Naive thymus-derived CD4-positive, alpha-beta T cell (primary cell): Measurements from ENCODE around the gene TCF7L1. TPM values are rescaled to one million over a fixed set of nuclear protein-coding genes. Genes with fewer than 3 reads are reported as not detected.

Experiments
- ATAC-seq: fragments of 150-1000 bp; cut with Tn5 transposase; 2 replicates; pipeline ENCODE4 v1.10.0; 2021; ENCODE audit warnings: mild to moderate bottlenecking, moderate library complexity
- CTCF ChIA-PET: fragments of 350-600 bp; sonication (Branson Sonifier 250); formaldehyde crosslinking; loops from one replicate; lab custom pipeline; 2021; ENCODE audit warnings: antibody characterized with exemption; lab: Charles Lee
- POLR2A ChIA-PET: fragments of 350-600 bp; sonication (Branson Sonifier 250); formaldehyde crosslinking; loops from one replicate; lab custom pipeline; 2021; ENCODE audit warnings: antibody characterized with exemption, inconsistent platforms; lab: Charles Lee
- DNase-seq, 9 donors: peaks; one replicate each; pipeline versions ENCODE4 v3.0.0 to v3.0.0-alpha.2; 2020 to 2022; ENCODE audit warnings: mixed read lengths in 1 of 9
- H3K27ac ChIP-seq: one replicate; pipeline ENCODE4 v1.7.0; 2013; ENCODE audit warnings: mild to moderate bottlenecking, low read depth, low read length, moderate library complexity
- H3K27me3 ChIP-seq, 2 donors: one replicate each; pipeline ENCODE4 v1.7.0; 2013; ENCODE audit warnings: low read length in 2 of 2, mild to moderate bottlenecking in 2 of 2, moderate library complexity in 2 of 2; ENCODE audit not compliant: control insufficient read depth in 2 of 2, insufficient read depth in 2 of 2
- H3K36me3 ChIP-seq, 3 experiments: 1 replicate in 2 of 3; 2 replicates in 1 of 3; pipeline ENCODE4 v1.7.0; 2013; ENCODE audit warnings: low read length in 3 of 3, mild to moderate bottlenecking in 3 of 3, moderate library complexity in 1 of 3; ENCODE audit not compliant: insufficient read depth in 3 of 3, control insufficient read depth in 2 of 3
- H3K4me1 ChIP-seq, 2 donors: one replicate each; pipeline ENCODE4 v1.7.0; 2013; ENCODE audit warnings: low read length in 2 of 2, mild to moderate bottlenecking in 2 of 2, moderate library complexity in 1 of 2; ENCODE audit not compliant: control insufficient read depth in 2 of 2, insufficient read depth in 2 of 2
- H3K4me3 ChIP-seq: 2 replicates; pipeline ENCODE4 v1.7.0; 2013; ENCODE audit warnings: mild to moderate bottlenecking, low read length
- H3K9me3 ChIP-seq, 3 experiments: 1 replicate in 2 of 3; 2 replicates in 1 of 3; pipeline ENCODE4 v1.7.0; 2013; ENCODE audit warnings: low read length in 3 of 3; ENCODE audit not compliant: control insufficient read depth in 2 of 3
- H3K27ac Mint-ChIP-seq, 9 donors: one replicate each; pipeline ENCODE4 v1.8.0; 2020 to 2022; ENCODE audit warnings: mixed read lengths in 9 of 9, mild to moderate bottlenecking in 8 of 9, moderate library complexity in 5 of 9, inconsistent platforms in 2 of 9
- H3K27me3 Mint-ChIP-seq, 5 donors: one replicate each; pipeline ENCODE4 v1.8.0; 2021 to 2022; ENCODE audit warnings: mixed read lengths in 5 of 5, mild to moderate bottlenecking in 1 of 5
- H3K36me3 Mint-ChIP-seq, 5 donors: one replicate each; pipeline ENCODE4 v1.8.0; 2020 to 2022; ENCODE audit warnings: mixed read lengths in 5 of 5, mild to moderate bottlenecking in 3 of 5, inconsistent platforms in 1 of 5
- H3K4me1 Mint-ChIP-seq, 7 donors: one replicate each; pipeline ENCODE4 v1.8.0; 2020 to 2022; ENCODE audit warnings: mixed read lengths in 7 of 7, mild to moderate bottlenecking in 3 of 7, inconsistent platforms in 1 of 7
- H3K4me3 Mint-ChIP-seq, 10 donors: one replicate each; pipeline ENCODE4 v1.8.0; 2020 to 2022; ENCODE audit warnings: mild to moderate bottlenecking in 10 of 10, mixed read lengths in 10 of 10, moderate library complexity in 6 of 10, inconsistent platforms in 2 of 10
- H3K9me3 Mint-ChIP-seq, 11 donors: one replicate each; pipeline ENCODE4 v1.8.0; 2020 to 2022; ENCODE audit warnings: mixed read lengths in 11 of 11, mild to moderate bottlenecking in 4 of 11, inconsistent platforms in 1 of 11, moderate library complexity in 1 of 11
- intact Hi-C, 2 donors: fragments of 100-400 bp; cut with micrococcal nuclease; formaldehyde crosslinking; loops; one replicate each; pipeline ENCODE4 v1.15.1; 2023
- polyA plus RNA-seq, 2 donors: library from polyadenylated mRNA; unstranded; fragments of 300-500 nt; fragmentation: Illumina TruSeq; gene quantifications; one replicate each; pipeline ENCODE4 v1.2.3, GENCODE V29; 2021
- total RNA-seq, 6 experiments: library from RNA in 5 of 6; stranded (reverse) in 5 of 6; gene quantifications; 1 replicate in 5 of 6; 2 replicates in 1 of 6; pipeline ENCODE4 v1.2.3 and lab custom pipeline; 2021 to 2026

Gene TCF7L1
- total and polyA plus RNA-seq, 7 experiments from 2014 or later: 0.08 to 0.16 TPM; not detected in 5

DNA sequence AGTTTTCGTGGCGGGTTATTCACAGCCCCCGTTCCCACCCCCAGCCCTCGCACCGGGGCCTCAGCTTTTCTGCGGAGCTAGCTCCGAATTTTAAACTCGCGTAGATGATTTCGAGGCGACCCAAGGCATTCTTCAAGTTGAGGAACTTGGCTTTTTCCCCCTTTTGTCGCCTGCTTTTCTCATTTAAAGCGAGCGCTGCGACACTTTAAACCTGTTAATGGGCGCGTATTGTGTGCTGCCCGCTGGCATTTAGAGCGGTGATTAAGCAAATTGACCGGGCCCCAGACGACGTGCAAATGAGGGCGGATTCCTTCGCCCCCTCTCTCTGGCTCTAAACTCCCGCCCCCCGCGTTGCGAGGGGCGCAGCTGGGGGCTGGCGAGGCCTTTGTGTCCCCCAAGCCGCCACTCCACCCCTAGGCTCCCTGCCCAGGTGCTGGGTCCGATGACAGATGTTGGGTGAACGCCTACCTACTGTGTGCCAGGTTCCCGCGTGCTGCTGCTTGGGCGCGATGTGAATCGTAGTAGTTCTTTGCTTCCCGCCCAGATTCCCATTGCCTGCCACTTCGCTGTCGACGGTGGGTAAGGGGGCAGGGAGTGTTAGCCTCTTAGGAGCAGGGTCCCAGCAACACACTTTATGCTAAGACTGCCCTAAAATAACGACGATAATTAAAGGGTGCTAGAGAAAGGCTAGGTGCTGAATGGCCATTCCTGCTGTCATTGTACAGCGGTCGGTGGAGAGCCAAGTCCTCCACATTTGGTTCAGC is 1.9 kb downstream of the TCF7L1 start:
- no peak for DNase-seq
- POLR2A ChIA-PET: no interaction called here

DNA sequence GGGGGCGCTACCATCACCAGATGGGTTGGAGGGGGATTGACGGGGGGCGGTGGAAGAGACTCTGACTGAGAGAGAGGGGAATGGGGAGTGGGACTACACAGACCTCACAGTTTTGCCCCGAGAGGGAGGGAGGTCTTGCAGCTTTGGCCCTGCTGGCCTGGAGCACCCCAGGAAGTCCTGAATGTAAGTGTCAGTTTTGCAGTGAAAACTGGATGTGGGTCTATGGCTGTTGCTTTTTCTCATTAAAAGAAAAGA is 2.4 kb downstream of the TCF7L1 start:
- no peak for ATAC-seq
- H3K27me3 Mint-ChIP-seq: peaks cover 51 to 83% (median 57%) of the 10 kb centered on the region in 5 donors
- H3K4me1 ChIP-seq: peaks cover 0 to 5% of the 10 kb centered on the region in 2 donors
- no peaks in the 10 kb centered on the region for H3K9me3 Mint-ChIP-seq
- H3K4me3 ChIP-seq: no peak overlapping the region
- ChIA-PET POLR2A (no interaction called here), CTCF (no interaction called here)
- H3K36me3 ChIP-seq: no peaks in the 10 kb centered on the region
- intact Hi-C loops: no loop called here
- no peak overlapping the region for H3K27ac ChIP-seq
- no peaks in the 10 kb centered on the region for H3K36me3 Mint-ChIP-seq
- H3K27ac Mint-ChIP-seq: no peak overlapping the region
- peaks cover 5 to 18% (median 10%) of the 10 kb centered on the region in 7 donors for H3K4me1 Mint-ChIP-seq
- H3K4me3 Mint-ChIP-seq: peak overlapping the region in 3 of 10 donors; percentile 51 to 67 (median 51)
- H3K27me3 ChIP-seq: peaks cover 0 to 20% of the 10 kb centered on the region in 2 donors
- DNase-seq: no peak
- no peaks in the 10 kb centered on the region for H3K9me3 ChIP-seq

More for the DNA sequence above, 1.9 kb downstream of the TCF7L1 start:
- H3K27ac ChIP-seq: no peak overlapping the region
- H3K4me3 ChIP-seq: no peak overlapping the region
- H3K4me3 Mint-ChIP-seq: peak overlapping the region in 8 of 10 donors; percentile 49 to 78 (median 57)
- H3K36me3 ChIP-seq: no peaks in the 10 kb centered on the region
- peaks cover 0 to 5% of the 10 kb centered on the region in 2 donors for H3K4me1 ChIP-seq
- CTCF ChIA-PET: no interaction called here
- H3K36me3 Mint-ChIP-seq: no peaks in the 10 kb centered on the region
- no peak for ATAC-seq
- peaks cover 0 to 25% of the 10 kb centered on the region in 2 donors for H3K27me3 ChIP-seq
- H3K9me3 ChIP-seq: no peaks in the 10 kb centered on the region
- no peak overlapping the region for H3K27ac Mint-ChIP-seq
- H3K4me1 Mint-ChIP-seq: peaks cover 5 to 18% (median 10%) of the 10 kb centered on the region in 7 donors
- H3K27me3 Mint-ChIP-seq: peaks cover 50 to 84% (median 57%) of the 10 kb centered on the region in 5 donors
- intact Hi-C loops: loop anchor here in 1 of 2 donors (5.0 kb wide), 1 partner anchor 152 kb away; no protein-coding TSS in a partner anchor
- H3K9me3 Mint-ChIP-seq: no peaks in the 10 kb centered on the region

DNA sequence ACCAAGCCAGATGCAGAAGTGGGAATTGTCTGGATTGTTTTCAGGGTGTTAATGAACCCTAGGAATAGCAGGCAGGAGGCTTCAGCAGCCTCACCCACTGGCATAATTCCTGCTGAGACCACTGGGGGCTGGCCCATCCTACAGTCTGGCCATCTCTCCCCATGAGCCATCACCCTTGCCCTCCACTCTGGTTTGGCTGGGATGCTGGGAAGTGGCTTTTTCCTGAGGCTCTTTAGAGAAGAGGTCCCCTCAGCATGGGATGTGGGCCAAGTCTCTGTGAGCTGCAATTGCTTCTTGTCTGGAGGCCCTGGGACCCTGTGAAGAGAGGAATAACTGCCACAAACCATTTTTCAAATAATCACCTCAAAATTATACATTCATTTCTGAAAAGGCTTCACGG is 4.0 kb downstream of the TCF7L1 start:
- H3K4me3 Mint-ChIP-seq: no peak overlapping the region
- no peak overlapping the region for H3K4me3 ChIP-seq
- H3K27ac Mint-ChIP-seq: no peak overlapping the region
- peaks cover 48 to 78% (median 54%) of the 10 kb centered on the region in 5 donors for H3K27me3 Mint-ChIP-seq
- H3K27me3 ChIP-seq: peaks cover 0 to 14% of the 10 kb centered on the region in 2 donors
- H3K36me3 ChIP-seq: no peaks in the 10 kb centered on the region
- ChIA-PET POLR2A (no interaction called here), CTCF (no interaction called here)
- H3K9me3 ChIP-seq: no peaks in the 10 kb centered on the region
- intact Hi-C loops: no loop called here
- peaks cover 5 to 16% (median 7%) of the 10 kb centered on the region in 7 donors for H3K4me1 Mint-ChIP-seq
- H3K36me3 Mint-ChIP-seq: peaks cover 0 to 3% (median 0%) of the 10 kb centered on the region in 5 donors
- peaks cover 0 to 5% of the 10 kb centered on the region in 2 donors for H3K4me1 ChIP-seq
- no peak for ATAC-seq
- no peaks in the 10 kb centered on the region for H3K9me3 Mint-ChIP-seq
- no peak overlapping the region for H3K27ac ChIP-seq
- DNase-seq: no peak

GRCh38 chr2:85143463-85144082 is 10.4 kb downstream of the TCF7L1 start:
- H3K4me3 ChIP-seq: no peak overlapping the region
- CTCF ChIA-PET: no interaction called here
- no peak overlapping the region for H3K27ac Mint-ChIP-seq

DNA sequence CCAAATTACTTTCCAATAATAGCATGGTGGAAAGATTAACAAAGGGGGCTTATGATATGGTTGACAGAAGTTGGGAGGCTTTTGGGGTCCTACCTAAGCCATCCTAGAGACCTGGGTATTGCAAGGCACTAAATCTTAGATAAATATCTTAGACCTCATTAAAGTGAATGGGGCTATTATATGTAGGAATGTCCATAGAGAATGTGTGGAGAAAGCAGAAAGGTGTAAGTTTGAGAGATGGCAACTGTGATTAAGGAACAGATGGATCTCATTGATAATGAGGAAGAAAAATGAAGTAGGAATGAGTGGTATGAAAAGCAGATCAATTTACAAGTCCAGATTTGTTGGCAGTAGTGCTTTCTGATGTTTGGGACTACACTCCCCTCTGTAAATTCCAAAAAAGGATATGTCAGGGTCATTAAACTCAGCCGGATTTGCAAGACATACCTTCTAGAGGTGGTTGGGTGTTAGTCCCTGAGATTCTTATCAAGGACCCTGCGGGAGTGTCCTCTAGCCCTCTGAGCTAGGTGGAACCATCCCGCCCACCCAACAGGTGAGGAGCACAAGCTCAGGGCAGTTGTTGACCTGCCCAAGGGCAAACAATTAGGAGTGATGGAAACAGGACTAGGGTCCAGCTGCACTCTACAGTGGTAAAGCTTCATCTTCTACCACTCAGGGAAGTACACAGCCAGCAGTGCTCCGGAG is 12.1 kb downstream of the TCF7L1 start:
- Histone ChIP-seq H3K4me1 (no peaks in the 10 kb centered on the region), H3K36me3 (no peaks in the 10 kb centered on the region), H3K4me3 (no peak overlapping the region), H3K27me3 (no peaks in the 10 kb centered on the region), H3K27ac (no peak overlapping the region), H3K9me3 (no peaks in the 10 kb centered on the region)
- H3K9me3 Mint-ChIP-seq: no peaks in the 10 kb centered on the region
- ChIA-PET POLR2A (no interaction called here), CTCF (no interaction called here)
- H3K4me1 Mint-ChIP-seq: no peaks in the 10 kb centered on the region
- H3K27me3 Mint-ChIP-seq: peaks cover 16 to 23% (median 18%) of the 10 kb centered on the region in 5 donors
- H3K36me3 Mint-ChIP-seq: peaks cover 0 to 3% (median 0%) of the 10 kb centered on the region in 5 donors
- intact Hi-C loops: no loop called here
- H3K27ac Mint-ChIP-seq: no peak overlapping the region
- no peak overlapping the region for H3K4me3 Mint-ChIP-seq
- no peak for DNase-seq
- no peak for ATAC-seq

More at GRCh38 chr2:85143463-85144082, 10.4 kb downstream of the TCF7L1 start:
- H3K27me3 ChIP-seq: no peaks in the 10 kb centered on the region
- H3K9me3 ChIP-seq: no peaks in the 10 kb centered on the region
- no peak for ATAC-seq
- peaks cover 26 to 38% (median 32%) of the 10 kb centered on the region in 5 donors for H3K27me3 Mint-ChIP-seq
- H3K4me1 Mint-ChIP-seq: no peaks in the 10 kb centered on the region
- DNase-seq: no peak
- no peak overlapping the region for H3K4me3 Mint-ChIP-seq
- H3K9me3 Mint-ChIP-seq: no peaks in the 10 kb centered on the region
- H3K36me3 ChIP-seq: no peaks in the 10 kb centered on the region
- POLR2A ChIA-PET: no interaction called here
- intact Hi-C loops: no loop called here
- peaks cover 0 to 3% (median 0%) of the 10 kb centered on the region in 5 donors for H3K36me3 Mint-ChIP-seq
- H3K27ac ChIP-seq: no peak overlapping the region
- no peaks in the 10 kb centered on the region for H3K4me1 ChIP-seq

DNA sequence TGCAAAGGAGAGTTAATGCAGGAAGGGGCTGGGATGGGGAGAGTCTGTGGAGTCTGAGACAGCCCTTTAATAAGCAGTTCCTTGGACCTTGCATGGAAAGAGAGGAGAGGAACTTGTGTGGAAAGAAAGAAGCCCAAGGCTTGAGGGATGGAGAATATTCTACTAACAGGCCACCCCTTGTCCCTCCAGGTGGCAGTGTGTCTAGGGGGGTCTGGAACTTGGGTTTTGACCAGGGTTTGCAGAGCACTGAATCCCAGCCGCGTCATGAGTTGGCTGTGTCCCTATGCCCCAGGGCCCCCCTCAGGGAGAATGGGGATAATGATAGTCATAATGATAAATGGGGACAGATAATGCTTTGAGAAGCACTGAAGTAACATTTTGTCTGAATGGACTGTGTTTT is 15.0 kb downstream of the TCF7L1 start:
- H3K4me1 Mint-ChIP-seq: no peaks in the 10 kb centered on the region
- Histone ChIP-seq H3K27ac (no peak overlapping the region), H3K27me3 (no peaks in the 10 kb centered on the region), H3K9me3 (no peaks in the 10 kb centered on the region), H3K36me3 (no peaks in the 10 kb centered on the region), H3K4me3 (no peak overlapping the region), H3K4me1 (no peaks in the 10 kb centered on the region)
- H3K27ac Mint-ChIP-seq: no peak overlapping the region
- no peak overlapping the region for H3K4me3 Mint-ChIP-seq
- ChIA-PET CTCF (no interaction called here), POLR2A (no interaction called here)
- DNase-seq (no peak), ATAC-seq (no peak)
- no peaks in the 10 kb centered on the region for H3K36me3 Mint-ChIP-seq
- peaks cover 0 to 11% (median 2%) of the 10 kb centered on the region in 5 donors for H3K27me3 Mint-ChIP-seq
- intact Hi-C loops: no loop called here
- no peaks in the 10 kb centered on the region for H3K9me3 Mint-ChIP-seq
